HL-60/S4 treated with retinoic acid at 250 ng/mL for 4 days and 3 days (cell line): ENCODE data around the gene MBTPS2.
"Not testable (repeated sequence)": the region's sequence is repeated elsewhere in the genome, so short reads cannot be mapped to it uniquely, and the experiment has no call there.

ENCODE experiments used
- in situ Hi-C: fragments of 300-500 bp; cut with MboI; formaldehyde crosslinking; loops from 2 replicates; pipeline ENCODE4 v1.7.0; 2022; ENCODE audit warnings: low sequenced_read_pairs

The MBTPS2 gene

GRCh38 chrX:21855937-21856415, 16.6 kb downstream of the MBTPS2 start, which contains the start of gene YY2:
TSS of gene YY2 (plus strand) at chrX:21855987. CDS start at chrX:21856485, 498 bp downstream.
- in situ Hi-C loops, result no loop called here

- in situ Hi-C loops, result no loop called here
Measured at GRCh38 chrX:21856504-21856903, 17.1 kb downstream of the MBTPS2 start.

GRCh38 chrX:21863241-21863640, 23.8 kb downstream of the MBTPS2 start:
- in situ Hi-C loops, result no loop called here

- in situ Hi-C loops, result no loop called here
Measured at GRCh38 chrX:21865436-21865835, 26.0 kb downstream of the MBTPS2 start.

GRCh38 chrX:21870494-21870893, 31.1 kb downstream of the MBTPS2 start:
- in situ Hi-C loops, result no loop called here

- in situ Hi-C loops, result no loop called here
Measured at GRCh38 chrX:21873063-21873775, 33.8 kb downstream of the MBTPS2 start.

GRCh38 chrX:21874182-21874581, 34.8 kb downstream of the MBTPS2 start:
- in situ Hi-C loops, result not testable (repeated sequence)

GRCh38 chrX:21875013-21875412, 35.6 kb downstream of the MBTPS2 start:
- in situ Hi-C loops, result no loop called here

GRCh38 chrX:21881881-21882574, 42.6 kb downstream of the MBTPS2 start:
- in situ Hi-C loops, result no loop called here

- in situ Hi-C loops, result no loop called here
Measured at GRCh38 chrX:21883258-21883657, 43.8 kb downstream of the MBTPS2 start.

- in situ Hi-C loops, result no loop called here
Measured at GRCh38 chrX:21885568-21885967, 46.2 kb downstream of the MBTPS2 start.

GRCh38 chrX:21905313-21905712, 65.9 kb downstream of the MBTPS2 start:
- in situ Hi-C loops, result no loop called here

GRCh38 chrX:21905953-21906352, 66.5 kb downstream of the MBTPS2 start:
- in situ Hi-C loops, result no loop called here

GRCh38 chrX:21907260-21907659, 67.8 kb downstream of the MBTPS2 start:
- in situ Hi-C loops, result no loop called here

- in situ Hi-C loops, result no loop called here
Measured at GRCh38 chrX:21911481-21911880, 72.1 kb downstream of the MBTPS2 start.

- in situ Hi-C loops, result no loop called here
Measured at GRCh38 chrX:21912220-21912619, 72.8 kb downstream of the MBTPS2 start.

GRCh38 chrX:21912989-21913388, 73.6 kb downstream of the MBTPS2 start:
- in situ Hi-C loops, result no loop called here

GRCh38 chrX:21926116-21926515, 86.7 kb downstream of the MBTPS2 start:
- in situ Hi-C loops, result no loop called here

- in situ Hi-C loops, result no loop called here
Measured at GRCh38 chrX:21926527-21927278, 87.3 kb downstream of the MBTPS2 start.

- in situ Hi-C loops, result no loop called here
Measured at GRCh38 chrX:21929209-21929608, 89.8 kb downstream of the MBTPS2 start.

- in situ Hi-C loops, result no loop called here
Measured at GRCh38 chrX:21930986-21931385, 91.6 kb downstream of the MBTPS2 start.
